ENCODE data around the gene RDM1.

The RDM1 gene

DNA sequence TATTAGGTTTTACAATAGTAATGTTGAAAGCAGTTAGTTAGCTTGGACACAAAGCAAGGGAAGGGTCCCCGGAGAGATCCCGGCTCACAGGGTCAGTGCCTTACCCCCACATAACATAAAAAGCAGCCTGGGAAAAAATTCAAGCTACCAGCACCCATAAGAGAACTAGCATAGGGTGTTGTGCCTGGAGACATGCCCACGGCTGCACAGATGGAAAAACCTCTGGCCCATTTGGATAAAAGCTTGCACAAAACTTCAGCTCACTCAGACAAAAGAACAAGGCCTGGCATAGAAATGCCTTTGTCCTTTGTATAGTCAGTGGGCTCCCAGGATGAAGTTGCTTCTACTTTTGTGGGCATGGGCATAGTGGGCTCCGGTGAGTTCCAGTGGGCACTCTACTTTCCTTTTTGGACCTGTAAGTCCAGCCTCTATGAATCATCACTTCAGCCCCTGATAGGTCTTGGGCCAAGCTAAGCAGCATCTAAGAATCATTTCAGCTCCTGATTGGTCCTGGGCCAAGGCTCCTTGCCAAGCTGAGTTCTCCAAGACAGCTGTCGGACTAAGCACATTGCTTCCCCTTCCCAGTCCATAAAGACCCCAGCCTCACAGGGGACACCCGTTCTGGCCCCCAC lies 1.3 kb upstream of the RDM1 start:
- ChIA-PET CTCF (interaction anchor here (0.7 to 1.1 kb wide), 2 partner anchors 16 to 168 kb away, joined by 3 to 4 read pairs; no protein-coding TSS in a partner anchor), POLR2A (interaction anchor here (0.5 to 2.0 kb wide), 15 partner anchors 11 to 1565 kb away, joined by 3 to 22 read pairs (median 4); partner anchors contain the start of genes LYZL6 and TAF15)
- TF ChIP-seq SP1 (IDR thresholded peaks at IDR 0.05) (no peak), FOXM1 (IDR thresholded peaks at IDR 0.05; ENCODE audit: borderline replicate concordance) (no peak), SUZ12 (IDR thresholded peaks at IDR 0.05) (no peak), L3MBTL2 (conservative IDR thresholded peaks at IDR 0.05) (no peak), FOXK2 (IDR thresholded peaks at IDR 0.05) (no peak), FOXA1 (IDR thresholded peaks at IDR 0.05) (no peak), ARNT (IDR thresholded peaks at IDR 0.05) (no peak)
- DNase-seq (ENCODE audit: extremely low spot score): no peak

DNA sequence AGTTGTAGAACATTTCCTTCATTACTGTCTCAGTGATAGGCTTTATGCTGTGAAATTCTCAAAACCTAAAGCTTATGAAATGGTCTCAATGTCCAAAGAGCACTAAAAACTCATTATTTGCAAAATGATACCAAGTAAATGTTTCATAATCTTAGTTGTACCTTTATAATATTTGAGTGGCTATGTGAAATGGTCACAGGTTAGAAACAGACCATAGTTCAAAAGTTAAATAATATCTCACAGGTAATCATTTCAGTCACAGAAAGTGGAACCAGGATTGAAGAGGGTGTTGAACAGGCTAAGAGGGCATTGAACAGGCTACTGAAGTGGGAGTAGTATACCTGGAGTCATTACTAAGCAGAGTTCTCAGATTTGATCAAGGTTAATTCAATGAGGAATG lies 2.9 kb downstream of the RDM1 start:
- ChIA-PET POLR2A (no interaction called here), CTCF (no interaction called here)
- DNase-seq (ENCODE audit: extremely low spot score): no peak
- TF ChIP-seq NFRKB (IDR thresholded peaks at IDR 0.05) (no peak), FOXK2 (IDR thresholded peaks at IDR 0.05) (no peak), ZNF384 (IDR thresholded peaks at IDR 0.05) (no peak), SUZ12 (IDR thresholded peaks at IDR 0.05) (no peak), HDGF (IDR thresholded peaks at IDR 0.05; ENCODE audit: borderline replicate concordance) (no peak), FOXA1 (IDR thresholded peaks at IDR 0.05) (no peak), CTBP1 (IDR thresholded peaks at IDR 0.05; ENCODE audit: borderline replicate concordance) (no peak), BHLHE40 (IDR thresholded peaks at IDR 0.05; ENCODE audit: borderline replicate concordance) (no peak), ARNT (IDR thresholded peaks at IDR 0.05) (no peak), FOXM1 (IDR thresholded peaks at IDR 0.05; ENCODE audit: borderline replicate concordance) (no peak), SP1 (IDR thresholded peaks at IDR 0.05) (no peak), ELF4 (IDR thresholded peaks at IDR 0.05) (no peak), LEF1 (IDR thresholded peaks at IDR 0.05; ENCODE audit: borderline replicate concordance) (no peak), TARDBP (IDR thresholded peaks at IDR 0.05) (no peak), L3MBTL2 (conservative IDR thresholded peaks at IDR 0.05) (no peak)
- TF ChIP-seq, protein P1, sequence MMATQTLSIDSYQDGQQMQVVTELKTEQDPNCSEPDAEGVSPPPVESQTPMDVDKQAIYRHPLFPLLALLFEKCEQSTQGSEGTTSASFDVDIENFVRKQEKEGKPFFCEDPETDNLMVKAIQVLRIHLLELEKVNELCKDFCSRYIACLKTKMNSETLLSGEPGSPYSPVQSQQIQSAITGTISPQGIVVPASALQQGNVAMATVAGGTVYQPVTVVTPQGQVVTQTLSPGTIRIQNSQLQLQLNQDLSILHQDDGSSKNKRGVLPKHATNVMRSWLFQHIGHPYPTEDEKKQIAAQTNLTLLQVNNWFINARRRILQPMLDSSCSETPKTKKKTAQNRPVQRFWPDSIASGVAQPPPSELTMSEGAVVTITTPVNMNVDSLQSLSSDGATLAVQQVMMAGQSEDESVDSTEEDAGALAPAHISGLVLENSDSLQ (IDR thresholded peaks at IDR 0.05): no peak

DNA sequence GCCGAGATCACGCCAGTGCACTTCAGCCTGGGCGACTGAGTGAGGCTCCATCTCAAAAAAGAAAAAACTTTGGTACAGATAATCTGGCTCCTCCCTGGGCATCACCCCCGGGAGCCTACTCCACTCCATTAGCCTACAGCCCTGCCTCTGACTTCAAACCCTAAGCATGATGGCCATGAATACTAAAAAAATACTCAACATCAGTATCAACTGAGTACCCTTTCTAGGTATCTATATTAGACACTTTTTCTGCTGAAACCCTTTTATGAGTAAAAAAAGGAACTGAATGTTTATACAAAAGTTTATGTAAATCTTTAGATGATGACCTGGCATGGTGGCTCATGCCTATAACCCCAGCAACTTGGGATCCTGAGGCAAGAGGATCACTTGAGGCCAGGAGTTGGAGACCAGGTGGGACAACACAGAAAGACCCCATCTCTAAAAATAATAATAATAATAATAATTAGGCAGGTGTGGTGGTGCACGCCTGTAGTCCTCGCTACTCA lies 6.9 kb downstream of the RDM1 start:
- DNase-seq (ENCODE audit: extremely low spot score): no peak
- no peak for TF ChIP-seq SP1 (IDR thresholded peaks at IDR 0.05)
- TF ChIP-seq FOXM1 (IDR thresholded peaks at IDR 0.05; ENCODE audit: borderline replicate concordance): no peak
- TF ChIP-seq ELF4 (IDR thresholded peaks at IDR 0.05): no peak
- TF ChIP-seq NFRKB (IDR thresholded peaks at IDR 0.05): no peak
- TF ChIP-seq SUZ12 (IDR thresholded peaks at IDR 0.05): no peak
- no peak for TF ChIP-seq HDGF (IDR thresholded peaks at IDR 0.05; ENCODE audit: borderline replicate concordance)
- POLR2A ChIA-PET: interaction anchor here (1.2 kb wide), 1 partner anchor 115 kb away, joined by 3 read pairs; no protein-coding TSS in a partner anchor
- CTCF ChIA-PET: no interaction called here

DNA sequence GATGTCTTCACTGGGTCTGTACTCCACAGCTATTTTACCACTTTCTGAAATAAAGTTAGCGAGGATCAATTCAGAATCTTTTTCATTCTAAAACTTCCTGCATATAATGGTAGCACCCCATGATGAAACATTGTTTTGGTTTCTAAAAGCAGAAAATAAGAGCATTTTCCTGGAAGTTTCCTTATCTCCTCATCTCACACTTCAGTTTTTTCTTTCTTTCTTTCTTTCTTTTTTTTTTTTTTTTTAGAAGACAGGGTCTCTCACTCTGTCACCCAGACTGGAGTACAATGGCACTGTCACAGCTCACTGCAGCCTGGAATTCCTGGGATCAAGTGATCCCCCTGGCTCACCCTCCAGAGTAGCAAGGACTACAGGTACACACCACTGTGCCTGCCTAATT lies 10.3 kb downstream of the RDM1 start:
- DNase-seq (ENCODE audit: extremely low spot score): no peak
- POLR2A ChIA-PET: interaction anchor here (1.2 kb wide), 1 partner anchor 10 kb away, joined by 3 read pairs; the partner anchor contains the start of gene RDM1
- TF ChIP-seq L3MBTL2 (conservative IDR thresholded peaks at IDR 0.05): no peak
- no peak for TF ChIP-seq ELF4 (IDR thresholded peaks at IDR 0.05)
- no peak for TF ChIP-seq SP1 (IDR thresholded peaks at IDR 0.05)
- TF ChIP-seq, protein P1 (IDR thresholded peaks at IDR 0.05): no peak
- no peak for TF ChIP-seq HDGF (IDR thresholded peaks at IDR 0.05; ENCODE audit: borderline replicate concordance)
- TF ChIP-seq FOXM1 (IDR thresholded peaks at IDR 0.05; ENCODE audit: borderline replicate concordance): no peak
- TF ChIP-seq BHLHE40 (IDR thresholded peaks at IDR 0.05; ENCODE audit: borderline replicate concordance): no peak
- no peak for TF ChIP-seq LEF1 (IDR thresholded peaks at IDR 0.05; ENCODE audit: borderline replicate concordance)
- CTCF ChIA-PET: no interaction called here

DNA sequence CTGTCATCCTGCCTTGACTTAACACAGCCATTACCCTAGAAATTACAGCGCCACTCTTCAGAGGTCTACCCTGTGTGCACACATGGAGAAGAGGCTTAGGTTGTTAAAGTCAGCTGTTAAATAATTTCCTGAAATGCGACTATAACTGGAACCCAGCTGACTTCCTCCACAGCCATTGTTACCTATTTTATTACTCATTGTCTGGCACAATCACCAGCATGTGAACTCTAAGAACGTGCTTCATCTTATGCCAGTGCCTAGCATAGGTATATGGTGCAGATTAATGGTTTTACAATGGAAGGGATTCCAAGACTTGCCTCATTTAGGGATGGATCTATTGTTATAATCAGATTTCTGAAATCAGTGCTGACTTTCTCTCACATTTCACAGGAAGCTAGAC lies 11.9 kb downstream of the RDM1 start:
- no peak for TF ChIP-seq SUZ12 (IDR thresholded peaks at IDR 0.05)
- no peak for TF ChIP-seq ARNT (IDR thresholded peaks at IDR 0.05)
- TF ChIP-seq ELF4 (IDR thresholded peaks at IDR 0.05): no peak
- TF ChIP-seq, protein P1 (IDR thresholded peaks at IDR 0.05): no peak
- TF ChIP-seq FOXA1 (IDR thresholded peaks at IDR 0.05): no peak
- CTCF ChIA-PET: no interaction called here
- POLR2A ChIA-PET: interaction anchor here (1.0 kb wide), 1 partner anchor 110 kb away, joined by 4 read pairs; the partner anchor contains the start of gene TAF15
- no peak for DNase-seq (ENCODE audit: extremely low spot score)

DNA sequence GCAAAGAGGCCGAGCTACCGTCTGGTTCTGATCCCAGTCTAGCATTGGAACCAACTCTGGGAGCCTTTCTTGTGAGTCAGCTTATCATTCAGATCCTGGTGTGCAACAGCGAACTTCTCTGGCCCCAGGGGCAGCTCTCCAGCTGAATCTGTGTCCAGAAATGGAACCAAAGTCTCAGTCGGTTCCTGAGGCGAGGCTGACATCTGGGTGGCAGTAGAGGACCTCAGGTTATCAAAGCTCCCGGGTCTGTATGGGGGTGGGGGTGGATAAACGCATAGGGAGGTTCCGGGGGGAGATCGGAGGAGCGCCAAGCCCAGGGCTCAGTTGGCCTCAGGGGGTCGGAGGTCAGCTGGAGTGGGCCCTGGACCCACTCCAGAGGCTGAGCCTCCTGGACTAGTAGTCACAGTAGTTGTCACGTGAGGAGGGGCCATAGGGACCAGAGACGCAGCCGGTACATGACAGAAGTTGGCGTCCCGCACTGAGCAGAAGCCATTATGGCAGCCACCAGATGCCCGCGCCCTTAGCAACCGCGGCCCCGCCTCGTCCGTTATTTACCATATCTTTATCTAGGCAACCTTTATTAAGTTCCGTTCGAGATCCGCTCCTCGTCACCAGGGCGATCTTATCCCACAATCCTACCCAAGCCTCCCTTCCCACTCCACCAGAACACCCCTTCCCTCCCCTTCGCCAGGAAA lies 12.9 kb downstream of the RDM1 start:
- ChIA-PET POLR2A (interaction anchor here (4.4 kb wide), 1 partner anchor 13 kb away, joined by 18 read pairs; the partner anchor contains the start of gene RDM1), CTCF (interaction anchor here (0.7 kb wide), 1 partner anchor 25 kb away, joined by 3 read pairs; no protein-coding TSS in a partner anchor)
- TF ChIP-seq NFRKB (IDR thresholded peaks at IDR 0.05) (no peak), ARNT (IDR thresholded peaks at IDR 0.05) (no peak), BHLHE40 (IDR thresholded peaks at IDR 0.05; ENCODE audit: borderline replicate concordance) (no peak), HDGF (IDR thresholded peaks at IDR 0.05; ENCODE audit: borderline replicate concordance) (no peak), FOXK2 (IDR thresholded peaks at IDR 0.05) (no peak), LEF1 (IDR thresholded peaks at IDR 0.05; ENCODE audit: borderline replicate concordance) (no peak), SP1 (IDR thresholded peaks at IDR 0.05) (no peak), FOXA1 (IDR thresholded peaks at IDR 0.05) (no peak), L3MBTL2 (conservative IDR thresholded peaks at IDR 0.05) (no peak), ZNF384 (IDR thresholded peaks at IDR 0.05) (no peak), FOXM1 (IDR thresholded peaks at IDR 0.05; ENCODE audit: borderline replicate concordance) (no peak)
- TF ChIP-seq, protein P1 (IDR thresholded peaks at IDR 0.05): no peak
- DNase-seq (ENCODE audit: extremely low spot score): no peak
